Thoracic aorta (tissue), 2 donors: ENCODE data around the gene CLSTN2. TPM values are rescaled to one million over a fixed set of nuclear protein-coding genes. Genes with fewer than 3 reads are reported as not detected.

Experiments
- ATAC-seq: fragments of 150-250 bp; one replicate; pipeline ENCODE4 v1.8.0; 2017; ENCODE audit warnings: low read depth; ENCODE audit not compliant: insufficient number of reproducible peaks, low FRiP score
- DNase-seq: peaks from one replicate; pipeline ENCODE4 v3.0.0-alpha.2; 2020; ENCODE audit warnings: low spot score
- H3K27ac ChIP-seq, 2 donors: fragments of 200-600 bp; sonication (generic); 1 replicate in 1 of 2; 2 replicates in 1 of 2; pipeline ENCODE4 v1.5.1; 2016; ENCODE audit warnings: mild to moderate bottlenecking in 2 of 2, moderate library complexity in 2 of 2
- H3K27me3 ChIP-seq: fragments of 200-600 bp; sonication (generic); replicated peaks from 2 replicates; pipeline ENCODE4 v1.6.0; 2016; ENCODE audit warnings: mild to moderate bottlenecking; ENCODE audit not compliant: insufficient read depth
- H3K36me3 ChIP-seq: fragments of 200-600 bp; sonication (generic); one replicate; pipeline ENCODE4 v1.5.1; 2016
- H3K4me1 ChIP-seq, 2 donors: fragments of 200-600 bp; sonication (generic); 1 replicate in 1 of 2; 2 replicates in 1 of 2; pipeline versions ENCODE4 v1.5.1 to v1.6.0; 2016; ENCODE audit warnings: low read depth in 2 of 2, mild to moderate bottlenecking in 1 of 2; ENCODE audit not compliant: control insufficient read depth in 1 of 2
- H3K4me3 ChIP-seq: fragments of 200-600 bp; sonication (generic); 2 replicates; pipeline ENCODE4 v1.5.1; 2016; ENCODE audit warnings: mild to moderate bottlenecking
- H3K9me3 ChIP-seq: fragments of 200-600 bp; sonication (generic); 2 replicates; pipeline ENCODE4 v1.5.1; 2016
- total RNA-seq, 2 donors: library from RNA; depleted of rRNA; stranded (reverse); fragments of >200 nt; gene quantifications; one replicate each; pipeline versions ENCODE4 v1.1.0 to v1.2.3, GENCODE V29; 2016
- TF ChIP-seq, protein P1 (sequence below): fragments of 200-600 bp; sonication (generic); IDR thresholded peaks from one replicate; pipeline ENCODE4 v1.5.1; 2019; ENCODE audit warnings: antibody characterized with exemption

Gene CLSTN2
- total RNA-seq, 2 donors from 2014 or later: 7.6 to 15.7 TPM

DNA sequence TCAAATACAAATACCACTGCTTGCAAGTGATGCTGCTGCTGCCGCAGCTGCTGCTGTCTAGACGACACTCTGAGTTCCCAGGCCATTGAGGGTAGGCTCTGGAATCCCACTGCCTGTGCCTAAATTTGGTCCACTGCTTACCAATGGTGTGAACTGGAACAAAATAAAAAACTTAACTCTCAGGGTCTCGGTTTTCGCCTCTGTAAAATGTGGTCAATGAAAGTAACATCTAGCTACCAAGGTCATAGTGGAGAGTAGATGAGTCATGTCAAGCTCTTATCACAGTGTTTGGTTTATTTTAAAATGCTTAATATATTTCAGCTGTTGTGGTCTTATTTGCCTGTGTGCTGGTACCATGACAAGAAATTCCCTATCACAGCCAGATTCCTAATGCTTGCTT lies 299.3 kb downstream of the CLSTN2 start:
- H3K9me3 ChIP-seq: no peaks in the 10 kb centered on the region
- no peak overlapping the region for H3K4me3 ChIP-seq
- H3K27me3 ChIP-seq: no peaks in the 10 kb centered on the region
- no peak overlapping the region for H3K27ac ChIP-seq
- TF ChIP-seq, protein P1, sequence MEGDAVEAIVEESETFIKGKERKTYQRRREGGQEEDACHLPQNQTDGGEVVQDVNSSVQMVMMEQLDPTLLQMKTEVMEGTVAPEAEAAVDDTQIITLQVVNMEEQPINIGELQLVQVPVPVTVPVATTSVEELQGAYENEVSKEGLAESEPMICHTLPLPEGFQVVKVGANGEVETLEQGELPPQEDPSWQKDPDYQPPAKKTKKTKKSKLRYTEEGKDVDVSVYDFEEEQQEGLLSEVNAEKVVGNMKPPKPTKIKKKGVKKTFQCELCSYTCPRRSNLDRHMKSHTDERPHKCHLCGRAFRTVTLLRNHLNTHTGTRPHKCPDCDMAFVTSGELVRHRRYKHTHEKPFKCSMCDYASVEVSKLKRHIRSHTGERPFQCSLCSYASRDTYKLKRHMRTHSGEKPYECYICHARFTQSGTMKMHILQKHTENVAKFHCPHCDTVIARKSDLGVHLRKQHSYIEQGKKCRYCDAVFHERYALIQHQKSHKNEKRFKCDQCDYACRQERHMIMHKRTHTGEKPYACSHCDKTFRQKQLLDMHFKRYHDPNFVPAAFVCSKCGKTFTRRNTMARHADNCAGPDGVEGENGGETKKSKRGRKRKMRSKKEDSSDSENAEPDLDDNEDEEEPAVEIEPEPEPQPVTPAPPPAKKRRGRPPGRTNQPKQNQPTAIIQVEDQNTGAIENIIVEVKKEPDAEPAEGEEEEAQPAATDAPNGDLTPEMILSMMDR: no peak
- H3K4me1 ChIP-seq: peaks cover 0 to 5% of the 10 kb centered on the region in 2 donors
- DNase-seq (no peak), ATAC-seq (no peak)
- no peaks in the 10 kb centered on the region for H3K36me3 ChIP-seq

DNA sequence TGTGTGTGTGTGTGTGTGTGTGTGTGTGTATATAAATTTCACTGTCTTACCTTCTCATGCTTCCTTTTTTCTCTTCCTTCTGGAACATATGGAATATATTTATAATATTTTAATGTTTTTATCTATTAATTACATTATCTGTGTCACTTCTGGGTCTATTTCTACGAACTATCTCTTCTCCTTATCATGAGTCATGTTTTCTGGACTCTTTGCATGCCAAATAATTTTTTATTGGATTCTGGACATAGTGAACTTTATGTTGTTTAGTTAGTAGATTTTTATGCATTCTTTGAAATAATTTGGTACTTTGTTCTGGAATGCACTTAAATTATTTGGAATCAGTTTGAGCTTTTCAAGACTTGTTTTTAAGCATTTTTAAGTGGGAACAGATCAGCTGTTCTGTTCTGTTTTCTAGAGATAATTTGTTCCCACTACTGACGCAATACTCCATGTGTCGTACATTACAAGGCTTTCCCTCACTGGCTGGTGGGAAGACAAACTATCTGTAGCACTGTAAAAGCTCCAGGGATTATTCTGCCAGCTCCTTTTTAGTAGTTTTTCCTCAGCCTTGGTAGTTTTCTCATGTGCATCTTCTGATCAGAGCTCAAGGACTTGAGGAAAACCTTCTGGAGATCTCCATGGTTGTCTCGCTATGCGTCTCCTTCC lies 302.0 kb downstream of the CLSTN2 start:
- H3K27ac ChIP-seq: no peak overlapping the region
- H3K4me3 ChIP-seq: no peak overlapping the region
- ATAC-seq (no peak), DNase-seq (no peak)
- peaks cover 0 to 5% of the 10 kb centered on the region in 2 donors for H3K4me1 ChIP-seq
- no peaks in the 10 kb centered on the region for H3K9me3 ChIP-seq
- no peaks in the 10 kb centered on the region for H3K27me3 ChIP-seq
- TF ChIP-seq, protein P1: no peak
- H3K36me3 ChIP-seq: no peaks in the 10 kb centered on the region

DNA sequence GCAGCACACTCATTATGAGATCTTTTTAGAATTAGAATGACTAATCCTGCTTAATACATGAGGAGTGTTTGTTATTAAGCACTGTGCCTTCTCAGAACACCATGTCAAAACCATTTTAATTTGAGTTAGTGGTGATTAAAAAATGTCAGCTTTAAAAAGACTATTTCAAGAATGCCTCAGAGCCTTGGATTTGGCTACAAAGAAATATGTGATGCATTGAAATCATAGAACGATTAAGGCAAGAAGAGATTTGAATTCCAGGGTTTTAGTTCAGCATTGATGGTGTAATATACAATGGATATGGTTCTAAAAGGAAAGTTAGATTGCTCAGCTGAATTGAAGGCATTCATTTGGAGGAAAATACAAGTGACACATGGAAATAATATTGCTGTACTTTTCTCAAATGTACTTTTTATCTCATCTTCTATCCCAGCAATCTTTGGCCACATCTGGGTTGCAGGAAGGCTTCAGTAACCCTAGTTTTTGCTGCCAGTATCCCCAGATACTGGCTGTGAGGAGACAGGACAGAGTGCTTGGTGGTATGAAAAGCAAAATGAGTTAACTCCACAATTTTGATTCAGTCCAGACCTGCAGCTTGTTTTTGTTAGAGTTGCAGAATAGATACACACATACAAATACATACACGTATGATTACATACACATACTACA lies 303.8 kb downstream of the CLSTN2 start:
- H3K9me3 ChIP-seq: no peaks in the 10 kb centered on the region
- no peak overlapping the region for H3K27ac ChIP-seq
- TF ChIP-seq, protein P1: no peak
- no peaks in the 10 kb centered on the region for H3K36me3 ChIP-seq
- H3K4me3 ChIP-seq: no peak overlapping the region
- no peaks in the 10 kb centered on the region for H3K27me3 ChIP-seq
- no peak for ATAC-seq
- no peak for DNase-seq
- peaks cover 14% of the 10 kb centered on the region in 2 donors for H3K4me1 ChIP-seq

DNA sequence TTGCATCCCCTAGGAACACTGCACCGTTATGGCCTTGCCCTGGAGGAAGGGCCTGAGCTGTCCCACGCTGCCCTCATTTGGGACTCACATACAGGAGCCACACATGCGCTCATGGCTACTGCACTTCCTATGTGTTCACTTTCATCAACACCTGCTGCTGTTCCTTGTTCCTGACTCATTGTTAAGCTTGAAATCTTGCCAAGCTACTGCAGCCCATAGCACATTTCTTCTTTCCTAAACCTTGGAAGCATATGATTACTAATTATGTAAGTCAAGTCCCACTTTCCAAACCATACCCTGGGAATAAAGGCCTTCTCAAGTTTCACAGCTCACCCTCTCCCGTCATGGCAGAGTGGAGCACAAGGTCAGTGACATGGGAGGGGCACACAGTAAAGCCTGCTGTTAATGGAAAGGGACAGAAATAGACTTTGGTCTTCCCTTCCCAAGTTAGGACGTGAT lies 307.9 kb downstream of the CLSTN2 start:
- TF ChIP-seq, protein P1: no peak
- Histone ChIP-seq H3K36me3 (no peaks in the 10 kb centered on the region), H3K27me3 (no peaks in the 10 kb centered on the region), H3K27ac (peak overlapping the region in 1 of 2 donors; percentile 0), H3K4me3 (no peak overlapping the region), H3K9me3 (no peaks in the 10 kb centered on the region), H3K4me1 (peaks cover 27 to 35% of the 10 kb centered on the region in 2 donors)
- DNase-seq: no peak
- no peak for ATAC-seq

DNA sequence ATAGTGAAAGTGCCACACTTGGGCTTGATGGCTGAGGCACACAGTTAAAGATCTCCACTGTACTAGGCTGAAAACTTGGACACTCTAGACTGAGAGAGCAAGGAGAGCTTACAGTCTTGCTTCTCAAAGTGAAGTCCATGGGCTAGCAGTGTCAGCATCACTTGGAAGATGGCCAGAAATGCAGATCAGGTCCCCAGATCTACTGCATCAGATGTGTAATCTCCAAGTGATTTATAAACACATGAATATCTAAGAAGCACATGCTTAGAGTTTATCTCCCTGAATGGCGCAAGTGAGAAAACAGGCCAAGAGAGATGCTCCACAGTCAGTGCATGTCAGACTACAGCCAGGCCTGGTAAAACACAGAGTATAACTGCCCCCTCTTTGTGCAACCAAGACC lies 308.6 kb downstream of the CLSTN2 start:
- no peak for DNase-seq
- H3K27ac ChIP-seq: peak overlapping the region in 1 of 2 donors; percentile 46
- no peak overlapping the region for H3K4me3 ChIP-seq
- no peak for ATAC-seq
- H3K9me3 ChIP-seq: no peaks in the 10 kb centered on the region
- TF ChIP-seq, protein P1: no peak
- H3K36me3 ChIP-seq: no peaks in the 10 kb centered on the region
- no peaks in the 10 kb centered on the region for H3K27me3 ChIP-seq
- peaks cover 27 to 35% of the 10 kb centered on the region in 2 donors for H3K4me1 ChIP-seq
